Kidney epithelial cell (primary cell): Measurements from ENCODE around the gene CDKAL1. TPM values are rescaled to one million over a fixed set of nuclear protein-coding genes. Genes with fewer than 3 reads are reported as not detected.
A peak's percentile ranks its signal among the peaks of the same experiment; 100 is the strongest.

Experiments used
- DNase-seq: peaks from one replicate; pipeline ENCODE4 v3.0.0-alpha.2; 2010; ENCODE audit warnings: low read depth
- H3K27me3 ChIP-seq: 2 replicates; pipeline ENCODE4 v1.6.0; 2011; ENCODE audit warnings: low read length; ENCODE audit not compliant: control insufficient read depth, insufficient read depth
- H3K36me3 ChIP-seq: 2 replicates; pipeline ENCODE4 v1.5.1; 2011; ENCODE audit warnings: low read length; ENCODE audit not compliant: control insufficient read depth, insufficient read depth
- H3K4me3 ChIP-seq: 2 replicates; pipeline ENCODE4 v1.5.1; 2011; ENCODE audit warnings: low read depth, mild to moderate bottlenecking, control low read depth, low read length
- CTCF ChIP-seq: IDR thresholded peaks from 2 replicates; pipeline ENCODE4 v1.5.1; 2011; ENCODE audit warnings: mild to moderate bottlenecking, moderate library complexity, low read length, control low read depth, inconsistent platforms; ENCODE audit not compliant: insufficient read depth, poor library complexity, severe bottlenecking
- total RNA-seq: library from RNA; depleted of rRNA; stranded (reverse); fragments of >200 nt; gene quantifications from 2 replicates; pipeline ENCODE4 v1.2.3, GENCODE V29; 2015

The CDKAL1 gene
- total RNA-seq, 1 donor from 2014 or later, result 15.0 TPM

- H3K27me3 ChIP-seq, result no peaks in the 10 kb centered on the region
- no peaks in the 10 kb centered on the region for H3K36me3 ChIP-seq
Observed at GRCh38 chr6:20949138-20949537, 414.9 kb downstream of the CDKAL1 start.

GRCh38 chr6:20952699-20953474 lies 418.6 kb downstream of the CDKAL1 start:
- TF ChIP-seq CTCF, result no peak
- no peaks in the 10 kb centered on the region for H3K36me3 ChIP-seq
- no peaks in the 10 kb centered on the region for H3K27me3 ChIP-seq
- DNase-seq, result peak; percentile 86
- H3K4me3 ChIP-seq, result no peak overlapping the region

More at GRCh38 chr6:20949138-20949537, 414.9 kb downstream of the CDKAL1 start:
- no peak for DNase-seq
- no peak for TF ChIP-seq CTCF
- H3K4me3 ChIP-seq, result no peak overlapping the region

- TF ChIP-seq CTCF, result no peak
- no peaks in the 10 kb centered on the region for H3K27me3 ChIP-seq
- no peak overlapping the region for H3K4me3 ChIP-seq
- H3K36me3 ChIP-seq, result no peaks in the 10 kb centered on the region
- no peak for DNase-seq
Observed at GRCh38 chr6:20954315-20954714, 420.1 kb downstream of the CDKAL1 start.

GRCh38 chr6:20955131-20955530 lies 420.9 kb downstream of the CDKAL1 start:
- DNase-seq, result no peak
- Histone ChIP-seq H3K4me3 (no peak overlapping the region), H3K36me3 (no peaks in the 10 kb centered on the region), H3K27me3 (no peaks in the 10 kb centered on the region)
- no peak for TF ChIP-seq CTCF

- no peak for TF ChIP-seq CTCF
- DNase-seq, result no peak
- Histone ChIP-seq H3K27me3 (no peaks in the 10 kb centered on the region), H3K36me3 (no peaks in the 10 kb centered on the region), H3K4me3 (no peak overlapping the region)
Observed at GRCh38 chr6:20955751-20956150, 421.5 kb downstream of the CDKAL1 start.

GRCh38 chr6:20960067-20960466 lies 425.8 kb downstream of the CDKAL1 start:
- no peaks in the 10 kb centered on the region for H3K36me3 ChIP-seq
- H3K27me3 ChIP-seq, result no peaks in the 10 kb centered on the region
- DNase-seq, result no peak
- TF ChIP-seq CTCF, result no peak
- H3K4me3 ChIP-seq, result no peak overlapping the region
